ENCODE measurements around the gene DLGAP5.

The DLGAP5 gene

DNA sequence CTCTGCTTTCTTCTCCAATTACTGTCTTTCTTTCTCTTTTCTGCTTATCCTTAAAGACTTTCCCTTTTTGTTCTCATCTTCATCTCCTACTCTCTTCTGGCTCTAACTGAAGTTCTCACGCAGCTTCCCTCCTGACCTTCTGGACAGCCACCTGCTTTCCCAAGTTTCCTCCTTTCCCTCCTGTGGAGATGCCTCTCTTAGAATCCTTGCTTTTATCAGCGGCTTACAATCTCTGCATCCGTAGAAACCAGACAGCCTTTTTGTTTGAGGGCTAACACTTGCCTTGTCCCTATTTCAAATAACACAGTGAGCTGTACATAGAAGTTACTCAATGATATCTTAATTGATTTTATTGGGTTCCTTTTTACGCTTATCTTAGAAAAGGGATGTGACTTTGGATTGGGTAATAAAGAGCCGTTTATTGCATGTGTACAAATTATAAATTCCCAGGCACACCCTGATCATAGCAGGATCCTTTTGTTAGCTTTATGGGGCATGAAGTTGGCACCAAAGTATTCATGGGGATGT is 64.4 kb downstream of the DLGAP5 start:
- no peak overlapping the region for H3K9ac ChIP-seq (ENCODE audit: low read length)
- peaks cover 4% of the 10 kb centered on the region for H3K4me1 ChIP-seq (ENCODE audit: control insufficient read depth, low read depth, low read length)
- no peak overlapping the region for H3K4me3 ChIP-seq (ENCODE audit: low read length)
- H3K27ac ChIP-seq (ENCODE audit: low read length): no peak overlapping the region
- peaks cover 49% of the 10 kb centered on the region for H3K27me3 ChIP-seq (ENCODE audit: control insufficient read depth, insufficient read depth, low read length)
- H3K9me3 ChIP-seq (ENCODE audit: control insufficient read depth, low read depth, low read length): no peaks in the 10 kb centered on the region
- no peaks in the 10 kb centered on the region for H3K36me3 ChIP-seq (ENCODE audit: control insufficient read depth, low read depth, low read length)

DNA sequence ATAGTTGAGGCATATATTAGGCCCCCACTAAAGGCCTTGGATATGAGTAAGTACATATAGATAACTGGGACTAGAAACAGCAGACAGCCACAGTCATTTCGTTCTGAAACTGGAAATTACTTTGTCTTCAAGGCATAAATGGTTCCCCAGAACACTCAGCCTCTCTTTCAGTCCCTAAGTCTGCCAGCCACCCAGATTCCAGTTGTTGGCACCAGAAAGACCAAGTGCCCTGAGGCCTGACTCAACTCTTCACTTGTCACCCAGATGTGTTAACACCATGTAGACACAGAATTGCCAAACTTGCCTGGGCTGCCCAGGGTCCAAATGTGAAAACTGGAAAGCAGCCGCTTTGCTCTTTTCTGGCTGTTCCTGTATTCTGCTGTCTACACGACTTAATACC is 65.4 kb downstream of the DLGAP5 start:
- H3K4me1 ChIP-seq (ENCODE audit: control insufficient read depth, low read depth, low read length): peaks cover 4% of the 10 kb centered on the region

DNA sequence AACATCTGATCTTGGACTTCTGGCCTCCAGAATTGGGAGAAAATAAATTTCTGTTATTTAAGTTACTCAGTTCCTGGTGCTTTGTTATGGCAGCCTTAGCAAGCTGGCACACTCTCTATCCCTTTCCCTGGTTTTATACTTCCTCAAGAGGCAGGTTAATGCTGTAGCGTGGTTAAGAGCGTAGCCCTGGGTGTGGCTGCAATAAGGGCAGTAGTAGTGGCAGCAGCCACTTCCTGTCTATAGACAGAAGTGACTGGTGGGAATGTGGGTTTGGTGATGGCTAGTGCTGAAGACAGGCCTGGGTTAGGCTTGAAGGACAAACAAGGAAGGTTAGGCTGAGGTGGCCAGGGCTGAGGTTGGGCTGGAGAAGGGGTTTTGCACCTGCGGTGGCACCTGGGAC is 66.0 kb downstream of the DLGAP5 start:
- peaks cover 33% of the 10 kb centered on the region for H3K27me3 ChIP-seq (ENCODE audit: control insufficient read depth, insufficient read depth, low read length)
- H3K27ac ChIP-seq (ENCODE audit: low read length): no peak overlapping the region
- H3K36me3 ChIP-seq (ENCODE audit: control insufficient read depth, low read depth, low read length): no peaks in the 10 kb centered on the region
- H3K4me1 ChIP-seq (ENCODE audit: control insufficient read depth, low read depth, low read length): peaks cover 4% of the 10 kb centered on the region
- no peak overlapping the region for H3K9ac ChIP-seq (ENCODE audit: low read length)
- H3K9me3 ChIP-seq (ENCODE audit: control insufficient read depth, low read depth, low read length): no peaks in the 10 kb centered on the region
- no peak overlapping the region for H3K4me3 ChIP-seq (ENCODE audit: low read length)

More for the DNA sequence above, 65.4 kb downstream of the DLGAP5 start:
- Histone ChIP-seq H3K27me3 (ENCODE audit: control insufficient read depth, insufficient read depth, low read length) (peaks cover 39% of the 10 kb centered on the region), H3K36me3 (ENCODE audit: control insufficient read depth, low read depth, low read length) (no peaks in the 10 kb centered on the region), H3K27ac (ENCODE audit: low read length) (no peak overlapping the region), H3K9me3 (ENCODE audit: control insufficient read depth, low read depth, low read length) (no peaks in the 10 kb centered on the region), H3K4me3 (ENCODE audit: low read length) (no peak overlapping the region), H3K9ac (ENCODE audit: low read length) (no peak overlapping the region)

DNA sequence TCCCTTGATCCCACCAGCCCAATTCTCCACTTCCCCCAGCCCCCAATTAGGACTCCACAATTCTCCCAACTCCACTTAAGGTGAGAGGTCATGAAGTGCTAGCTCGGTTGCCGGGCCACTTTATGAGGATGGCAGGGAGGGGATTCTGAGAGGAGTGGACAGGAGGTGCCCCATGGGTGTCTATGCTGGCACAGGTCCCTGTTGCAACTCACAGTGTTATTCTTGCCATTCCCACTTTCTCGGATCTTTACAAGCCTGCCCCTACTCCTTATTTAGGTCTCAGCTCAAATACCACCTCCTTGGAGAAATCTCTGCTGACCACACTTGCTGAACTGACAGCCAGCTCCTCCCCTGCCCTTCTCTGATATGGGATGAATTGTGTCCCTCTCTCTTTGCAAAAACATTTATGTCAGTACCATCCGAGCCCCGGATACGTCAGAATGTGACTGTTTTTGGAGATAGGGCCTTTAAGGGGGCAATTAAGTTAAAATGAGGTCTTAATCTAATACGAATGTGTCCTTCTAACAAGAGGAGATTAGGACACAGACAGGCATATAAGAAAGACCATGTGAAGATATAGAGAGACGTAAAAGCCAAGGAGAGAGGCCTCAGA is 66.5 kb downstream of the DLGAP5 start:
- Histone ChIP-seq H3K9me3 (ENCODE audit: control insufficient read depth, low read depth, low read length) (no peaks in the 10 kb centered on the region), H3K9ac (ENCODE audit: low read length) (no peak overlapping the region), H3K27ac (ENCODE audit: low read length) (no peak overlapping the region), H3K4me1 (ENCODE audit: control insufficient read depth, low read depth, low read length) (no peaks in the 10 kb centered on the region), H3K27me3 (ENCODE audit: control insufficient read depth, insufficient read depth, low read length) (peaks cover 28% of the 10 kb centered on the region), H3K4me3 (ENCODE audit: low read length) (no peak overlapping the region), H3K36me3 (ENCODE audit: control insufficient read depth, low read depth, low read length) (no peaks in the 10 kb centered on the region)

DNA sequence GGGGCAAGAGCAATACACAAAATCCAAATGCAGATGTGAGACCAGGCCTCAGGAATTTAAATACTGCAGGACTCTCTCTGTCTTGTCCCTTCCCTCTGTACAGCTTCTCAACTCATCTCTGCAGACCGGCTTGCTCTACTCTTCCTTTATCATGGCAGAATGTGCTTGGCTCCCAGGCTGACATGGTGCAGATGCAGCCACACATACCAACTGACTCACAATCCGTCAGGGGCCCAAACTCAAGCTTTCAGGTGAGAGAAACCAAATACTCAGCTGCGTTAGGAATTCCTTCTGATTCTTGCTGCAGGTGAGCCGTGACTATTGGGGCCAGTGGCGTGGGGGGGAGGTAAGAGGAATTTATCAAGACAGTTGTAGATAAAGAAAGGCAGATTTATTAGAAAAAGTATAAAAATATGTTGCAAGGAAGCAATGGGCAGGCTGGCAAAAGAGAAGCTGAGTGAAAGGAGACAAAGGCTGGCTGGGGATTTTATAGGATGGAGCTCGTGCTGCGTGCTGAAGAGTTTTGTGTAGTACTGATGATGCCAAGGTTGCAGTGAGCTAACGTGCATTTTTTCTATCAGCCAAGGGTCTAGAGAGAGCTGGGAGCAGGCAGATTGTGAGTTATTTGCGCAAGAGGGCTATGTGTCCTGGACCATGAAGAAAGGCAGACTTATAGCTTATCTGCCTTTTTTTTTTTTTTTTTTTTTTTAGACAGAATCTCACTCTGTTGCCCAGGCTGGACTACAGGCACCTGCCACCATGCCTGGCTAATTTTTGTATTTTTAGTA is 67.3 kb downstream of the DLGAP5 start:
- Histone ChIP-seq H3K36me3 (ENCODE audit: control insufficient read depth, low read depth, low read length) (no peaks in the 10 kb centered on the region), H3K4me1 (ENCODE audit: control insufficient read depth, low read depth, low read length) (no peaks in the 10 kb centered on the region), H3K27ac (ENCODE audit: low read length) (no peak overlapping the region), H3K9ac (ENCODE audit: low read length) (no peak overlapping the region), H3K27me3 (ENCODE audit: control insufficient read depth, insufficient read depth, low read length) (peaks cover 21% of the 10 kb centered on the region), H3K4me3 (ENCODE audit: low read length) (no peak overlapping the region), H3K9me3 (ENCODE audit: control insufficient read depth, low read depth, low read length) (no peaks in the 10 kb centered on the region)

DNA sequence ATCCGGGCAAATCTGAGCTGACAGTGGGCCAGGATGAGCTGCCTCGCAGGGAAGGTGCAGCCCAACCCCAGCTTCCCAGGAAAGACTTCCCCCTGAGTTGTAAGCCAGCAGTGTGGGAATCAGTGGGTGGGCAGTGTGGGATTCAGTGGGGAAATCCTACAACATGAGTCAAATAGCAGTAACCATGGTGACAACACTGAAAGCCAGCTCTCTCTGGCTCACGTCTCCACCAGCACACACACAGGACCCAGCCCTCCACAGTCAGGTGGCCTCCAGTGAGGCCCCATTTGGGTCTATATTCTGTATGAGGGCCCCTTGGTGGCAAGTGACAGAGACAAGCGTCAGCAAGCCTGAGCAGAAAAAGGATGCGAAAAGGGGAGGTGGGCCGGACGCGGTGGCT is 68.3 kb downstream of the DLGAP5 start:
- Histone ChIP-seq H3K27me3 (ENCODE audit: control insufficient read depth, insufficient read depth, low read length) (peaks cover 12% of the 10 kb centered on the region), H3K36me3 (ENCODE audit: control insufficient read depth, low read depth, low read length) (no peaks in the 10 kb centered on the region), H3K4me3 (ENCODE audit: low read length) (no peak overlapping the region), H3K27ac (ENCODE audit: low read length) (no peak overlapping the region), H3K4me1 (ENCODE audit: control insufficient read depth, low read depth, low read length) (no peaks in the 10 kb centered on the region), H3K9me3 (ENCODE audit: control insufficient read depth, low read depth, low read length) (no peaks in the 10 kb centered on the region), H3K9ac (ENCODE audit: low read length) (no peak overlapping the region)

DNA sequence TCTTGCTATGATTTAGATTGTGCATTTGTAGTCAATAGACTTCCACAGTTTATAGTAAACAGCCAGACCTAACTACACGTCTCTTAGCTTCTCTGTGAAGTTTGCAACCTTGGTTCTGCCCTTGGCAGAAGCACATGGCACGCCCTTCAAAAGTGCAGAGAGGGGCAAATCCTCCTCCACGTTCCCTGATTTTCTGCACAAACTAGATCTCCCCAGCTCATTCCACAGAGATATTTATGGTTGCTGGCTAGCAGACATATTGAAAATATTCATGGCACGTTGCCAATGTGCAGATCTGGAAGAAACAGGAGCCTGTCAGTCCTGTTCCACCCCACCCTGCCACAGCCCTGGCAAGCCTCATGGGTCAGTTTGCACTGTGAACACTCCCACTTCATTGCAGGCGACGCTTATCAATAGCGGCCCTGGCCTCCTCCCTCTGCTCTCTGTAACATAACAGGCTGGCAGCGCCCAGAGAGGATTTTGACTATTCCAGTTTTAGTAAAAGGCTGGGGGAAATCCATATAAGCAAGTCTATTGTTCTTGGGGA is 68.9 kb downstream of the DLGAP5 start:
- no peaks in the 10 kb centered on the region for H3K36me3 ChIP-seq (ENCODE audit: control insufficient read depth, low read depth, low read length)
- H3K27ac ChIP-seq (ENCODE audit: low read length): no peak overlapping the region
- H3K27me3 ChIP-seq (ENCODE audit: control insufficient read depth, insufficient read depth, low read length): peaks cover 6% of the 10 kb centered on the region
- no peak overlapping the region for H3K9ac ChIP-seq (ENCODE audit: low read length)
- H3K9me3 ChIP-seq (ENCODE audit: control insufficient read depth, low read depth, low read length): no peaks in the 10 kb centered on the region
- no peak overlapping the region for H3K4me3 ChIP-seq (ENCODE audit: low read length)
- H3K4me1 ChIP-seq (ENCODE audit: control insufficient read depth, low read depth, low read length): no peaks in the 10 kb centered on the region

DNA sequence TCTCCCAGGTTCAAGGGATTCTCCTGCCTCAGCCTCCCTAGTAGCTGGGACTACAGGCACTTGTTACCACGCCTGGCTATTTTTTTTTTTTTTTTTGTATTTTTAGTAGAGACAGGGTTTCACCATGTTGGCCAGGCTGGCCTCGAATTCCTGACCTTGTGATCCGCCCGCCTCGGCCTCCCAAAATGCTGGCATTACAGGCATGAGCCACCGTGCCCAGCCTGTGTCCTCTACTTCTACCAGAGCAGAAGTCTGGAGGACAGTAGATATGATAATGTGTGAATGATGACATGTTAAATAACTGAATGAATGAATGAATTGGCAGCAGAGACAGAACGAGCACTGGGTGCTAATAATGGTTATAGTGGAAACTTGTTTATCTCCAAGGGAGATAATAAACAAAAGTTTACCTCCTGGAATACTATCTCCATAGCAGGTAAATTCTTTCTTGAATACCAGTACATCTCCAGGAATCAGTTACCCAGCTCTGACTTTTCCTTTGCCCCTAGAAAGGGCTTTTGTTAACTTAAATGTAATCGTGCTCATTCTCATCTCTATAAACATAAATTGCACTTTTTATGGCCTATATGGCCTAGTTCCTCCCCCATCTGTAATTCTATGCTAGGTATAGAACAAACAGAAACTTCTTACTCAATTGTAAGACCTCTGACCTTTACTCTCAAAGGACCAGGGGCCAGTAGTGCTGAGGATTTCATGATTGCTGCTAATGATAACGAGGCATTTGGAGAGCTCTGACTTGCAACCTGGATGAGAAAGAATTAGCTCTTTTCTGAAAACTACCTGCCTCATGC is 69.6 kb downstream of the DLGAP5 start:
- Histone ChIP-seq H3K27me3 (ENCODE audit: control insufficient read depth, insufficient read depth, low read length) (no peaks in the 10 kb centered on the region), H3K27ac (ENCODE audit: low read length) (no peak overlapping the region), H3K9me3 (ENCODE audit: control insufficient read depth, low read depth, low read length) (no peaks in the 10 kb centered on the region), H3K4me3 (ENCODE audit: low read length) (no peak overlapping the region), H3K4me1 (ENCODE audit: control insufficient read depth, low read depth, low read length) (no peaks in the 10 kb centered on the region), H3K36me3 (ENCODE audit: control insufficient read depth, low read depth, low read length) (no peaks in the 10 kb centered on the region), H3K9ac (ENCODE audit: low read length) (no peak overlapping the region)

DNA sequence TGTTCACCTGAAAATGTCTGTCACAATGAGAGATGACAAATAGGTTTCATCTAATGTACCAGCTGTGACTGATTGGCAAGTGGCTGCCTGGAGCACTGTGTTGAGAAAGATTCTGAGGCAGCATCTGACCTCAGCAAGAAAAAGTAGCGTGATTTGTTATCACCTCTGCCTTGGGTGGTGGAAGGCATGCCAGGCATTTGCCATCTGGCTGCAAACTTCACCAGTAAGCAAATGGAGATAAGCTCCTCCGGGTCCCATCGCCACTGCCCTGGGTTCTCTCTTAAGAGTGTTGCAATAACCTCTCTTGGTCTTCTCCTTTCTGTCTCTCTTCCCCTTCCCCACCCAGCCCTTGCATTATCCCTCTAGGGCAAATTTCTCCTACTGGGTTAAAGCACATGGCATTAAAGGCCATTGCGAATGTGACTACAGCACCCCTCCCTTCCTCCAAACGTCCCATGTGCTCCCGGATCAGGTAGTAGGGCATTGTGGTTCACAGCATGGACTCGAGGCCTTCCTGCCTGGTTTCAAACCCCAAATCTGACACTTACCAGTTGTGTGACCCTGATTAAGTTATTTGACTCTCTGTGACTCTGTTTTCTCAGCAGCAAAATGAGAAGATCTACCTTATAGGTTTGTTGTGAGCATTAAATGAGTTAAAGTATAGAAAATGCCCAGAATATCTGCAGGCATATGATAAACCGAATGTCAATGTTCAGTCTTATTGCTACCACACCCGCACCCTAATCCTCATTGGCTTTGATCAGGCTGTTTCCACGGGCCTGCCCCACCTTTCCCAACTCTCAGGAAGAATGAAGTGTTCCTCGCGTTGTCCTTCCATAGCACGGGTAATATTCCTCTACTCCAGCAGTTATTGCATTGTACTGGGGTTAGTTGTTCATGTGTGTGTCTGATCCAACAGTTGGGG is 70.6 kb downstream of the DLGAP5 start:
- Histone ChIP-seq H3K9ac (ENCODE audit: low read length) (no peak overlapping the region), H3K4me3 (ENCODE audit: low read length) (no peak overlapping the region), H3K27me3 (ENCODE audit: control insufficient read depth, insufficient read depth, low read length) (no peaks in the 10 kb centered on the region), H3K9me3 (ENCODE audit: control insufficient read depth, low read depth, low read length) (no peaks in the 10 kb centered on the region), H3K27ac (ENCODE audit: low read length) (no peak overlapping the region), H3K4me1 (ENCODE audit: control insufficient read depth, low read depth, low read length) (no peaks in the 10 kb centered on the region), H3K36me3 (ENCODE audit: control insufficient read depth, low read depth, low read length) (no peaks in the 10 kb centered on the region)

DNA sequence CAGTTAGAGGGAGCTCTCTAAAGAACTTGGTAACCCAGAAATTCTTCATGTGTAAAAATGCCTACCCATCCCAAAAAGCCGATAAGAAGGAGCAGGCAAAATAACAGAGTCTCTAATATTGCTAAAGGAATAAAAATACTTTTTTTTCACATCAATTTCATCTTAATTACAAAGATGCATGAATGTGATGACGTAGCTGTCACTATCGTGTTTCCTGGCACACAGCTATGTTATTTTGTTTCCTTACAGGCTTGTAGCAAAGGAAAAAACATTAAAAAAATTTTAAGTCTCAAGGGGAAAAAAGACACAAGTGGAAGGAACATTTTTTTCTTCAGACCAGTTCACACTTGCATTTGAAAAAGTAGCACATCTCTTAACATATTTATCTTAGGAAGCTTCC is 72.6 kb downstream of the DLGAP5 start:
- no peaks in the 10 kb centered on the region for H3K27me3 ChIP-seq (ENCODE audit: control insufficient read depth, insufficient read depth, low read length)
- no peak overlapping the region for H3K4me3 ChIP-seq (ENCODE audit: low read length)
- H3K36me3 ChIP-seq (ENCODE audit: control insufficient read depth, low read depth, low read length): no peaks in the 10 kb centered on the region
- no peak overlapping the region for H3K27ac ChIP-seq (ENCODE audit: low read length)
- H3K9me3 ChIP-seq (ENCODE audit: control insufficient read depth, low read depth, low read length): no peaks in the 10 kb centered on the region
- no peaks in the 10 kb centered on the region for H3K4me1 ChIP-seq (ENCODE audit: control insufficient read depth, low read depth, low read length)
- no peak overlapping the region for H3K9ac ChIP-seq (ENCODE audit: low read length)
